H1 (cell line): ENCODE results near the gene WSCD1. TPM values are rescaled to one million over a fixed set of nuclear protein-coding genes. Genes with fewer than 3 reads are reported as not detected.
A peak's percentile ranks its signal among the peaks of the same experiment; 100 is the strongest.

Experiments used
- ATF2 ChIP-seq: IDR thresholded peaks from 2 replicates; pipeline ENCODE4 v1.6.1; 2012; ENCODE audit warnings: low read length, inconsistent platforms
- BACH1 ChIP-seq: IDR thresholded peaks from 2 replicates; pipeline ENCODE4 v1.6.1; 2012; ENCODE audit warnings: low read length, improper control_type of control experiment
- BCL11A ChIP-seq, 2 experiments: IDR thresholded peaks; one replicate each; pipeline ENCODE4 v1.6.1; 2011; ENCODE audit warnings: low read depth in 2 of 2, low read length in 2 of 2, mild to moderate bottlenecking in 2 of 2
- CBX5 ChIP-seq: fragments of 300-800, 300-1000 bp; sonication (generic); IDR thresholded peaks from 2 replicates; pipeline ENCODE4 v1.7.1; 2016; ENCODE audit warnings: antibody characterized with exemption, low read length, low read depth
- CTCF ChIP-seq, 3 experiments: IDR thresholded peaks; 1 replicate in 2 of 3; 2 replicates in 1 of 3; pipeline versions ENCODE4 v1.5.1 to v1.6.1; 2011; ENCODE audit warnings: low read length in 3 of 3, mild to moderate bottlenecking in 3 of 3, inconsistent platforms in 2 of 3, low read depth in 1 of 3, moderate library complexity in 1 of 3; ENCODE audit not compliant: insufficient read depth in 1 of 3; ENCODE audit errors: control extremely low read depth in 1 of 3
- GABPA ChIP-seq: IDR thresholded peaks from 2 replicates; pipeline ENCODE4 v1.6.1; 2011; ENCODE audit warnings: mild to moderate bottlenecking, low read length, moderate library complexity, borderline replicate concordance; ENCODE audit not compliant: insufficient read depth
- GTF2F1 ChIP-seq: IDR thresholded peaks from 2 replicates; pipeline ENCODE4 v1.6.1; 2012; ENCODE audit warnings: low read depth, low read length, improper control_type of control experiment, borderline replicate concordance
- JUN ChIP-seq: IDR thresholded peaks from 2 replicates; pipeline ENCODE4 v1.6.1; 2011; ENCODE audit warnings: low read depth, mild to moderate bottlenecking, improper control_type of control experiment, low read length
- KDM5A ChIP-seq: fragments of 200-600 bp; IDR thresholded peaks from 2 replicates; pipeline ENCODE4 v1.7.1; 2012; ENCODE audit warnings: mild to moderate bottlenecking, low read length, inconsistent platforms, mixed read lengths
- POLR2A ChIP-seq, 2 experiments: IDR thresholded peaks; 1 replicate in 1 of 2; 2 replicates in 1 of 2; pipeline ENCODE4 v1.6.1; 2011; ENCODE audit warnings: low read depth in 2 of 2, low read length in 2 of 2, mild to moderate bottlenecking in 2 of 2; ENCODE audit errors: control extremely low read depth in 1 of 2
- POLR2AphosphoS5 ChIP-seq: IDR thresholded peaks from 2 replicates; pipeline ENCODE4 v1.6.1; 2011; ENCODE audit warnings: low read depth, low read length
- SIN3A ChIP-seq, 2 experiments: IDR thresholded peaks in 1 of 2; conservative IDR thresholded peaks in 1 of 2; 2 replicates each; pipeline ENCODE4 v1.6.1; 2011 to 2012; ENCODE audit warnings: low read length in 2 of 2, improper control_type of control experiment in 1 of 2, low read depth in 1 of 2, mild to moderate bottlenecking in 1 of 2
- SIRT6 ChIP-seq: IDR thresholded peaks from one replicate; pipeline ENCODE4 v1.7.1; 2012; ENCODE audit warnings: low read length, inconsistent platforms
- SP1 ChIP-seq: IDR thresholded peaks from 2 replicates; pipeline ENCODE4 v1.6.1; 2011; ENCODE audit warnings: low read depth, low read length
- SP4 ChIP-seq: IDR thresholded peaks from 2 replicates; pipeline ENCODE4 v1.6.1; 2012; ENCODE audit warnings: low read length, inconsistent platforms
- SUZ12 ChIP-seq: fragments of 200-600 bp; sonication (generic); IDR thresholded peaks from 2 replicates; pipeline ENCODE4 v1.6.1; 2012; ENCODE audit warnings: mild to moderate bottlenecking, inconsistent platforms, low read length, moderate library complexity, mixed read lengths
- TAF1 ChIP-seq: IDR thresholded peaks from 2 replicates; pipeline ENCODE4 v1.6.1; 2011; ENCODE audit warnings: mild to moderate bottlenecking, low read depth, low read length
- TBP ChIP-seq: IDR thresholded peaks from 2 replicates; pipeline ENCODE4 v1.6.1; 2011; ENCODE audit warnings: low read depth, low read length, improper control_type of control experiment
- USF2 ChIP-seq: IDR thresholded peaks from 2 replicates; pipeline ENCODE4 v1.6.1; 2011; ENCODE audit warnings: low read length, improper control_type of control experiment
- YY1 ChIP-seq: IDR thresholded peaks from 2 replicates; pipeline ENCODE4 v1.6.1; 2011; ENCODE audit warnings: low read depth, mild to moderate bottlenecking, low read length
- polyA plus RNA-seq, 7 experiments: library from polyadenylated mRNA; depleted of rRNA in 3 of 7; stranded (reverse) in 5 of 7; unstranded in 2 of 7; fragments of >200 nt in 5 of 7; fragments of 200-250 nt in 2 of 7; gene quantifications; 1 replicate in 5 of 7; 2 replicates in 1 of 7; 4 replicates in 1 of 7; pipeline versions ENCODE4 v1.2.1 to v1.2.3, GENCODE V29; 2011 to 2013; ENCODE audit warnings: missing spikeins in 2 of 7, mixed read lengths in 2 of 7
- total RNA-seq: library from RNA; stranded (reverse); fragmentation: NEBNext Ultra II Directional; extraction: Animal tissue kit (Norgen Biotek cat#: 25700); gene quantifications from 2 replicates; pipeline ENCODE4 v1.2.1, GENCODE V29; 2021

Gene WSCD1
- total and polyA plus RNA-seq, 2 of the 8 experiments (the other 6 are each of a cell fraction or from before 2014, with no cell fraction given), result 21.9 to 39.0 TPM

GRCh38 chr17:6162216-6162615 lies 92.0 kb downstream of the WSCD1 start (continued):
- TF ChIP-seq YY1 (0 out of 2 replicates have a peak, but pooled peaks have one; percentile 30), USF2 (no peak), ATF2 (no peak), SIRT6 (no peak), BCL11A (IDR thresholded peaks at IDR 0.05; ENCODE audit: low read depth in 2 of 2, low read length in 2 of 2) (no peak), GTF2F1 (no peak), SP1 (peak; percentile 49; the same call in 1 of the 2 replicates), SIN3A (conservative IDR thresholded peaks at IDR 0.05 in 1 of 2, IDR thresholded peaks at IDR 0.05 in 1 of 2; ENCODE audit: low read depth in 1 of 2, low read length in 2 of 2) (no peak), GABPA (no peak), CTCF (IDR thresholded peaks at IDR 0.05; ENCODE audit: control extremely low read depth in 1 of 3, insufficient read depth in 1 of 3, low read depth in 1 of 3, low read length in 3 of 3) (no peak), CBX5 (no peak), SUZ12 (no peak), POLR2A (IDR thresholded peaks at IDR 0.05; ENCODE audit: control extremely low read depth in 1 of 2, low read depth in 2 of 2, low read length in 2 of 2) (no peak), TAF1 (no peak), TBP (no peak), BACH1 (no peak), SP4 (no peak), JUN (no peak), POLR2AphosphoS5 (no peak), KDM5A (no peak)
